Measurements from ENCODE around the gene SCARF1.

- TF ChIP-seq, protein P1, sequence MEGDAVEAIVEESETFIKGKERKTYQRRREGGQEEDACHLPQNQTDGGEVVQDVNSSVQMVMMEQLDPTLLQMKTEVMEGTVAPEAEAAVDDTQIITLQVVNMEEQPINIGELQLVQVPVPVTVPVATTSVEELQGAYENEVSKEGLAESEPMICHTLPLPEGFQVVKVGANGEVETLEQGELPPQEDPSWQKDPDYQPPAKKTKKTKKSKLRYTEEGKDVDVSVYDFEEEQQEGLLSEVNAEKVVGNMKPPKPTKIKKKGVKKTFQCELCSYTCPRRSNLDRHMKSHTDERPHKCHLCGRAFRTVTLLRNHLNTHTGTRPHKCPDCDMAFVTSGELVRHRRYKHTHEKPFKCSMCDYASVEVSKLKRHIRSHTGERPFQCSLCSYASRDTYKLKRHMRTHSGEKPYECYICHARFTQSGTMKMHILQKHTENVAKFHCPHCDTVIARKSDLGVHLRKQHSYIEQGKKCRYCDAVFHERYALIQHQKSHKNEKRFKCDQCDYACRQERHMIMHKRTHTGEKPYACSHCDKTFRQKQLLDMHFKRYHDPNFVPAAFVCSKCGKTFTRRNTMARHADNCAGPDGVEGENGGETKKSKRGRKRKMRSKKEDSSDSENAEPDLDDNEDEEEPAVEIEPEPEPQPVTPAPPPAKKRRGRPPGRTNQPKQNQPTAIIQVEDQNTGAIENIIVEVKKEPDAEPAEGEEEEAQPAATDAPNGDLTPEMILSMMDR (conservative IDR thresholded peaks at IDR 0.05; ENCODE audit: low read depth, low read length), result no peak
- no peak for TF ChIP-seq EZH2 (IDR thresholded peaks at IDR 0.05; ENCODE audit: low read length, unreplicated experiment)
- no peak for TF ChIP-seq EZH2phosphoT487 (IDR thresholded peaks at IDR 0.05; ENCODE audit: borderline replicate concordance, low read length)
Measured at GRCh38 chr17:1627182-1627981, 18.1 kb downstream of the SCARF1 start.
